C4-2B (cell line): ENCODE results near the gene ZNF22.

ENCODE experiments used
- ZFX ChIP-seq: fragments of 450-650 bp; IDR thresholded peaks from 2 replicates; pipeline ENCODE4 v1.6.1; 2017
- TF ChIP-seq, protein P1 (sequence below): fragments of 450-650 bp; conservative IDR thresholded peaks from 2 replicates; pipeline ENCODE4 v1.5.1; 2017; ENCODE audit warnings: mild to moderate bottlenecking

DNA sequence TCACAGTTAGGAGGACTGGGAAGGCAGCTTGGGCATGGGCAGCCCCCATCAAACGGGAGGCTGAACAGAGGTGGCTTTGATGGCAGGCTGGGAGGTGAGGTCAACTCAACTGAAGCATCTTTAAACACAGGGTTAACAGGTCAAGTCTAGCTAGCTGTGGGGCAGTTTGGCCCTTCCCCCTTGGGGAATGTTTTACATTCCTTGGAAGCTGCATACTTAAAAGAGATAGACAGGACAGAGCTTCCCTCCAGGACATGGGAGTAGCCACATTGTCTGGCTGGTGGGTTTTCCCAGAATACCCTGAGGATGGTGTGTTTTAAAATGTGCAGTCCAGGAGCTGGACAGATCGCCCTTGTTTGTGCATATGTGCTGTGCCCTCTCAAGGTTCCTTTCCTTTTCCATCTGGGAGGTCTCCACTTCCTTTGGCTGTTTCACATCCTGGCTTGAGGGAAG is 47.9 kb upstream of the ZNF22 start:
- TF ChIP-seq, protein P1, sequence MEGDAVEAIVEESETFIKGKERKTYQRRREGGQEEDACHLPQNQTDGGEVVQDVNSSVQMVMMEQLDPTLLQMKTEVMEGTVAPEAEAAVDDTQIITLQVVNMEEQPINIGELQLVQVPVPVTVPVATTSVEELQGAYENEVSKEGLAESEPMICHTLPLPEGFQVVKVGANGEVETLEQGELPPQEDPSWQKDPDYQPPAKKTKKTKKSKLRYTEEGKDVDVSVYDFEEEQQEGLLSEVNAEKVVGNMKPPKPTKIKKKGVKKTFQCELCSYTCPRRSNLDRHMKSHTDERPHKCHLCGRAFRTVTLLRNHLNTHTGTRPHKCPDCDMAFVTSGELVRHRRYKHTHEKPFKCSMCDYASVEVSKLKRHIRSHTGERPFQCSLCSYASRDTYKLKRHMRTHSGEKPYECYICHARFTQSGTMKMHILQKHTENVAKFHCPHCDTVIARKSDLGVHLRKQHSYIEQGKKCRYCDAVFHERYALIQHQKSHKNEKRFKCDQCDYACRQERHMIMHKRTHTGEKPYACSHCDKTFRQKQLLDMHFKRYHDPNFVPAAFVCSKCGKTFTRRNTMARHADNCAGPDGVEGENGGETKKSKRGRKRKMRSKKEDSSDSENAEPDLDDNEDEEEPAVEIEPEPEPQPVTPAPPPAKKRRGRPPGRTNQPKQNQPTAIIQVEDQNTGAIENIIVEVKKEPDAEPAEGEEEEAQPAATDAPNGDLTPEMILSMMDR, result no peak
- TF ChIP-seq ZFX, result no peak
